Measurements from ENCODE around the gene CYTH4. TPM values are rescaled to one million over a fixed set of nuclear protein-coding genes. Genes with fewer than 3 reads are reported as not detected.

The CYTH4 gene
- total RNA-seq, 4 donors from 2014 or later = 5.1 to 27.3 (median 9.4) TPM

DNA sequence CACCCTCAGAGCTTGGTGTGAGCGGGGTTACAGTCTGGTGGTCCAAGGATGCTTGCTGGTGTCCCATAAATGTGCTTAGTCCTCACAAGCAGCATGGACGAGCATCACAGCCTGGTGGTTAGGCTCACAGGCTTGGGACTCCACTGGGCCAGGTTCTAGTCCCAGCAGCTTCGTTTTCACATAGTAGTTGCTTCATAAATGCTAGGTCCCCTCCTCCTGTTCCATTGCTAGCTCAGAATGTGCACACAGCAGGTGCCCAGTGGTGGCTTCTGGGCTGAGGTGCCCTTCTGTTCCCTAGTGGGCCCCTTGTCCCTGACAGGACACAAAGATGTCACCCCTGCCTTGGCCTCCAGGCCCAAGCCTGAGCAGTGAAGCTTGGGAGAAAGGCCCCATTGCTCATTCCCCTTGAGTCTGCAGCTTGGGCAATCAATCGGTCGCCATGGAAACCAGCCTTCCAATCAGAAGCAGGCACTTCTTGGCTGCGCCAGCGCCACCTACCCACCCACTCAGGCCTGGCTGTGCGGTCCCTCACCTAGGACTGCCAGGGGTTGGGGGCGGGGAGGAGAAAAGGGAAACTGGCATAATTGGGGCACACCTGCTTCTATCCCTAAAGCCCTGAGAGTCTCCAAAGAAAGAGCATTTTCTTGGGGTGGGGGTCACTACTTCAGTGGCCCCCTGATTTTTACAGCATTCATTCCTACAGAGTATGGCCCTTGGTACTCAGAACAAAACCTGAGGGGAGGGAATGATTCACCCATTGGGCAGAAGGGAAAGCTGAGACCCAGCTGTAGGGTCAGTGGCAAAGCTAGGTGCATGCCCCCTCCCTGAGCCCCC, 48.1 kb downstream of the CYTH4 start:
- TF ChIP-seq, protein P1, sequence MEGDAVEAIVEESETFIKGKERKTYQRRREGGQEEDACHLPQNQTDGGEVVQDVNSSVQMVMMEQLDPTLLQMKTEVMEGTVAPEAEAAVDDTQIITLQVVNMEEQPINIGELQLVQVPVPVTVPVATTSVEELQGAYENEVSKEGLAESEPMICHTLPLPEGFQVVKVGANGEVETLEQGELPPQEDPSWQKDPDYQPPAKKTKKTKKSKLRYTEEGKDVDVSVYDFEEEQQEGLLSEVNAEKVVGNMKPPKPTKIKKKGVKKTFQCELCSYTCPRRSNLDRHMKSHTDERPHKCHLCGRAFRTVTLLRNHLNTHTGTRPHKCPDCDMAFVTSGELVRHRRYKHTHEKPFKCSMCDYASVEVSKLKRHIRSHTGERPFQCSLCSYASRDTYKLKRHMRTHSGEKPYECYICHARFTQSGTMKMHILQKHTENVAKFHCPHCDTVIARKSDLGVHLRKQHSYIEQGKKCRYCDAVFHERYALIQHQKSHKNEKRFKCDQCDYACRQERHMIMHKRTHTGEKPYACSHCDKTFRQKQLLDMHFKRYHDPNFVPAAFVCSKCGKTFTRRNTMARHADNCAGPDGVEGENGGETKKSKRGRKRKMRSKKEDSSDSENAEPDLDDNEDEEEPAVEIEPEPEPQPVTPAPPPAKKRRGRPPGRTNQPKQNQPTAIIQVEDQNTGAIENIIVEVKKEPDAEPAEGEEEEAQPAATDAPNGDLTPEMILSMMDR (IDR thresholded peaks at IDR 0.05) = no peak
- TF ChIP-seq POLR2AphosphoS5 (IDR thresholded peaks at IDR 0.05) (no peak), EP300 (IDR thresholded peaks at IDR 0.05) (no peak), POLR2A (IDR thresholded peaks at IDR 0.05; ENCODE audit: low read depth) (no peak)
- intact Hi-C loops (cut with DNase I) = no loop called here
- Histone ChIP-seq H3K27me3 (peaks cover 4 to 97% (median 45%) of the 10 kb centered on the region in 4 donors), H3K36me3 (no peaks in the 10 kb centered on the region), H3K4me1 (peaks cover 0 to 15% (median 8%) of the 10 kb centered on the region in 4 donors), H3K27ac (replicated peaks in 1 of 4) (no peak overlapping the region), H3K4me3 (no peak overlapping the region), H3K9me3 (no peaks in the 10 kb centered on the region)
- no peak for DNase-seq (ENCODE audit: extremely low spot score)
- WGBS = 82% methylated on average over 3 of the region's 9 CpGs

- Histone ChIP-seq H3K4me1 (peaks cover 0 to 15% (median 8%) of the 10 kb centered on the region in 4 donors), H3K4me3 (no peak overlapping the region), H3K9me3 (no peaks in the 10 kb centered on the region), H3K27ac (replicated peaks in 1 of 4) (no peak overlapping the region), H3K36me3 (no peaks in the 10 kb centered on the region), H3K27me3 (peaks cover 4 to 97% (median 44%) of the 10 kb centered on the region in 4 donors)
- no peak for DNase-seq (ENCODE audit: extremely low spot score)
- 78% methylated on average over 5 of the region's 7 CpGs for WGBS
- TF ChIP-seq EP300 (IDR thresholded peaks at IDR 0.05) (no peak), POLR2A (IDR thresholded peaks at IDR 0.05; ENCODE audit: low read depth) (no peak), POLR2AphosphoS5 (IDR thresholded peaks at IDR 0.05) (no peak)
- TF ChIP-seq, protein P1 (IDR thresholded peaks at IDR 0.05) = no peak
- intact Hi-C loops (cut with DNase I) = no loop called here
Observed at GRCh38 chr22:37331034-37331428, 48.7 kb downstream of the CYTH4 start.

DNA sequence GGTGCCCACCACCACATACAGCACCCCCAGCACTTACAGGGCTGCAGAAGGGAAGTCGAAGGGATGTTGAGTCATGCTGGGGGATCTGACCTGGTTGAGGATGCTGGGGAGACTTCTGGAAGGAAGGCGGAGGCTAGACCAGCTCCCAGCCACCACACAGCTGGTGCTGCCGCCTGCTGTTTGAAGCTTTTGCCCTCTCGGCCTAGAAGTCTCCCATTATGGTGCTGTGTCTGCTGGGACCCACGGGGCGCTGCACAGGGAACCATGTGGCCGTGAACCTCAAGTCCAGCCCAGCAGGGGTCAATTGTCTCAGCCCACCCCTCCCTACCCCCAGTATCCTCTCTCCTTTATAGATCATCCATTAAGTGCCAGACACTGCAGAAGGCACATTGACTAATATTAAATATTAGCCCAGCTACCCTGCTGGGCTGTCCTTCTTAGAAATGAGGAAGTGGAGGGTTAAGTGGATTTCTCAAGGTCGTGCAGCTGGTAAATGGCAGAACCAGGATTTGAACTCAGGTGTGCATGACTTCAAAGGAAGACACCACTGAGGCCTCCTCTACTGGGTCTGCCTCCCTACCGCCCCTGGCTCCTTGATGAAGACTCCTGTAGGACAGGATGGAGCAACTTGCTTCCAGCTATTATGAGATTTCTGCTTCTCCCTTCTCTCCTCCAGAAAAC, 49.7 kb downstream of the CYTH4 start:
- no peak overlapping the region for H3K4me3 ChIP-seq
- intact Hi-C loops (cut with DNase I) = no loop called here
- H3K27ac ChIP-seq (replicated peaks in 1 of 4) = no peak overlapping the region
- H3K36me3 ChIP-seq = no peaks in the 10 kb centered on the region
- no peak for DNase-seq (ENCODE audit: extremely low spot score)
- peaks cover 0 to 15% (median 8%) of the 10 kb centered on the region in 4 donors for H3K4me1 ChIP-seq
- 70% methylated on average over 6 of the region's 9 CpGs for WGBS
- peaks cover 4 to 97% (median 40%) of the 10 kb centered on the region in 4 donors for H3K27me3 ChIP-seq
- TF ChIP-seq POLR2A (IDR thresholded peaks at IDR 0.05; ENCODE audit: low read depth) (no peak), EP300 (IDR thresholded peaks at IDR 0.05) (no peak), POLR2AphosphoS5 (IDR thresholded peaks at IDR 0.05) (no peak)
- TF ChIP-seq, protein P1 (IDR thresholded peaks at IDR 0.05) = no peak
- H3K9me3 ChIP-seq = no peaks in the 10 kb centered on the region

DNA sequence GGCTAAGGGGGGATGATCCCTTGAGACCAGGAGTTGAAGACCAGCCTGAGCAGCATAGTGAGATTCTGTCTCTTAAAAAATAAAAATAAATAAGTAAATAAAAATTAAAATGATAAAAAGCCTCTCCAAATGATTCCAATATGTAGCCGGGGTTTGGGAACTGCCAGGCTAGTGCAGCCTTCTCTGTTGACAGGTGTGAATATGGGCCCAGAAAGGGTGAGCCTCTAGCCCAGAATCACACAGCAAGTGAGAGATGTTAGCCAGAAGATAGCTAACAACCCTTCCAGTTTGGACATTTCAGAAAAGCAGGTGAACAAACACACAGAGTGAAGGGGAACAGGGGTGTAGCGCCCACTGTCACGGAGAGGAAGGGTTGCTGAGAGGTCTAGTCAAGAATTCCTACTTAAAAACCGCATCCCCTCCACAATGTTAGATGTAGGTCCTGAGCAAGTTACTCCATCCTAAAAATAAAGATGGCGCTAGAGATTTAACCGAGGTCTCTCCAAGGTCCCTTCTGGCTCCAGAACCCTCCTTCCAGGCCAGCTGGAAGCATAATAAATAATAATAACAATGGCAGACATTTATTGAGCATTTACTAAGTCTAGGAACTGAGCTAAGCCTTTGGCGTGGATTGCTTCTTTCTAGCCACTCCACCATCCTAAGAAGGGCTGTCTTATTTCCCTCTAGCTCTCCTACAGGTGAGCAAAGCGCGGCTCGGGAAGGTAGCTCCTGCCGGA, 51.6 kb downstream of the CYTH4 start:
- no peak for TF ChIP-seq EP300 (IDR thresholded peaks at IDR 0.05)
- TF ChIP-seq POLR2AphosphoS5 (IDR thresholded peaks at IDR 0.05) = no peak
- no peak for TF ChIP-seq POLR2A (IDR thresholded peaks at IDR 0.05; ENCODE audit: low read depth)
- TF ChIP-seq, protein P1 (IDR thresholded peaks at IDR 0.05) = no peak
- Histone ChIP-seq H3K4me1 (peaks cover 0 to 15% (median 8%) of the 10 kb centered on the region in 4 donors), H3K27me3 (peaks cover 4 to 97% (median 40%) of the 10 kb centered on the region in 4 donors), H3K9me3 (no peaks in the 10 kb centered on the region), H3K4me3 (no peak overlapping the region), H3K27ac (replicated peaks in 1 of 4) (no peak overlapping the region), H3K36me3 (no peaks in the 10 kb centered on the region)
- intact Hi-C loops (cut with DNase I) = no loop called here
- no peak for DNase-seq (ENCODE audit: extremely low spot score)
- 29% methylated on average over 11 of the region's 11 CpGs for WGBS
